Fibroblast of peridontal ligament (primary cell): Measurements from ENCODE around the gene PRKAR1B.
"Not testable (repeated sequence)": the region's sequence is repeated elsewhere in the genome, so short reads cannot be mapped to it uniquely, and the experiment has no call there.

Source experiments
- DNase-seq: peaks from one replicate; pipeline ENCODE4 v3.0.0-alpha.2; 2010; ENCODE audit errors: extremely low read depth

PRKAR1B gene

DNA sequence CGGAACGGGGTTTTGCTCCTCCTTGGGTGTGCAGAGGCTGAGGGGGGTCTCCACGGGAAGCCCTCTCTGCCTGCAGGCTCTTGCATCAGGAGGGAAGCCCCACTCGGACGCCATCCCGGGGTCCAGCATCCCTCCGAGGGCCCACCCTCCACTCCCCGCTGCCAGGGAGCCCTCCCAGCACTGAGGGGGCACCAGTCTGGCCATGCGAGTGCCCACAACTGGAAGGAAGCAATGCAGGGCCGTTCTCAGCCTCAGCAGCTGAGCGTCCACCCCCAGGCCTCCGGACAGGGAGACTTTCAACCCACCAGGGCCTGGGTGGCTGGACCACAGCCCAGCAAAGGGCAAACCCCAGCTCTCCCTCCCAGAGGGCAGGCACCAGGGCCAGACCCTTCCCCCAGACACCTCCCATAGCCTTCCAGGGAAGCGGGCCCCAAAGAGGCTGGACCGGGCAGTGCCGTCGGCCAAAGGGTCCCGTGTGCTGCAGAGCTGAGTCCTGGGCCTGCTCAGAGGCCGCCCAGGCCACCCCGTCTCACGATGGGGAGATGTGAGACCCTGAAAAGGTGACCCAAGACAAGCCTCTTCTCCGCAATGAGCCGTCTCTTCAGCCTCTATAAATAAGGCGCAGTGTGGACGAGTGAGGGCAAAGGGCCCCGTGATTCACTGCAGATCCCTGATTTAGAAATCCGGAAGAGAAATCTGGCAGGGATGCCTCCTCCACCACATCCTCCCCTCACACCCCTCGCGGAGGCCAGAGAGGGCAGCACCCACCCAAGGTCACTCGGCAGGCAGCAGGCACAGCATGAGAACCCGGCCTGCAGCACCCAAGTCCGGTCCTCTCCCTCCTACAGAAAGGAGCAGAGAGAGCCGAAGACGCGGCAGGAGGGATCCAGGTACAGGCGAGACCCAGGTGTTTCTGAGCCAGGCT lies 82.4 kb downstream of the PRKAR1B start:
- DNase-seq = no peak

DNA sequence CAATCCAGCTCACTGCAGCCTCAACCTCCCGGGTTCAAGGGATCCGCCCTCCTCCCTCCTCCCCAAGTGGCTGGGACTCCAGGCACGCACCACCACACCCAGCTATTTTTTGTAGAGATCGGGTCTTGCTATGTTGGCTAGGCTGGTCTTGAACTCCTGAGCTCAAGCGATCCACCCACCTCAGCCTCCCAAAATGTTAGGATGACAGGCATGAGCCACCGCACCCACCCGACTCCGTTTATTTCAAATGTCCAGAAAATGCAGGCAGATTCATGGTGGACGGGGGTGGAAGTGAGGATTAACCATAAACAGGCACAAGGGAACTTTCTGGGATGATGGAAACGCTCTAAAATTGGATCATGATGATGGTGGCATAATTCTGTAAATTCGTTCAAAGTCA lies 85.1 kb downstream of the PRKAR1B start:
- DNase-seq = no peak

- no peak for DNase-seq
These were observed 85.8 kb downstream of the PRKAR1B start for GRCh38 chr7:641269-641671.

DNA sequence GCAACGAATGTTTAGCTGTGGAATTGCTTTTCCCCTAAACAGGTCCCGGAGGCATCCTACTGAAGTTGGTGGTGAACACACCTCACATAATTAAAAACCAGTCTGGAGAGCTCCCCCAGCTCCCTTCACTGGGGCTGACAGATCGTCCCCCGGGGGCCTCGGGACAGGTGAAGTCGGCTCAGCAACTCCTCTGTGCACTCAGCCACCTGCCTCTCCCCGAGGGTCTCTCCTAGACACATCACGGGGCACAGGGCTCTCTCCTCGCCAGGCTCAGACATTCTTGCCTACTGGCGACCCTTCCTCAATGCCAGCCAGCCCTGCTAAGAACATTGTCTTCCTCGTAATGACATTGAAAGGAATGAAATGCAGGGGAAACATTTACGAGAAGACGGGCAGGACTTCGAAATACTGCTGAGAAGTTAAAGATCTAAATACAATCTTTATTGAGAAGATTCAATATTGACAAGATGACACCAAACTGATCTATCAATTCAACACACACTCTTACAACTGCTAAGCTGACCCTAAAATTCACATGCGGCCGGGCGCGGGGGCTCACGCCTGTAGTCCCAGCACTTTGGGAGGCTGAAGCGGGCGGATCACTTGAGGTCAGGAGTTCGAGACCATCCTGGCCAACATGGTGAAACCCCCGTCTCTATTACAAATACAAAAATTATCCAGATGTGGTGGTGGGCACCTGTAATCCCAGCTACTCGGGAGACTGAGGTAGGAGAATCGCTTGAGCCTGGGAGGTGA lies 88.6 kb downstream of the PRKAR1B start:
- DNase-seq = no peak

GRCh38 chr7:637826-638225 lies 89.3 kb downstream of the PRKAR1B start:
- no peak for DNase-seq

- DNase-seq = no peak
These were observed 90.7 kb downstream of the PRKAR1B start for GRCh38 chr7:636396-636795.

GRCh38 chr7:635687-636382 lies 91.2 kb downstream of the PRKAR1B start:
- not testable (repeated sequence) for DNase-seq

DNA sequence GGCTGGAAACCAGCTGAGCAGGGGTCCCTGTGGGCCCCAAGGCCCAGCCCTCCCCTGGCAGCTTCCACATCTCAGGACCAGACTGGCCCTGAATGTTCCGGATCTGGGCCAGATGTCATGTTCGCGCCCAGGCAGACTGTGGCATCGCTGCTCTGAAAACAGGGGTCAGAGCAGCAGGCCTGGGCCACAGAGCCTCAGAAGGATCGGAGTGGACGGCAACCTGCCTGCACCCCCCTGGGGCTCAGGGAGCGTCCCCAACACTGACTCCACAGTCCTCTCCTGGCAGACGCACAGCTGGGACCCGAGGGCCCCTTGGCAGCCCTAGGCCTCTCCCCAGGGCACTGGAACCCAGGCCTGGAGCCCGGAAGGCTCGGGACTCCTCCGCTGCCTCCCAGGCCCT lies 91.9 kb downstream of the PRKAR1B start:
- DNase-seq = no peak

DNA sequence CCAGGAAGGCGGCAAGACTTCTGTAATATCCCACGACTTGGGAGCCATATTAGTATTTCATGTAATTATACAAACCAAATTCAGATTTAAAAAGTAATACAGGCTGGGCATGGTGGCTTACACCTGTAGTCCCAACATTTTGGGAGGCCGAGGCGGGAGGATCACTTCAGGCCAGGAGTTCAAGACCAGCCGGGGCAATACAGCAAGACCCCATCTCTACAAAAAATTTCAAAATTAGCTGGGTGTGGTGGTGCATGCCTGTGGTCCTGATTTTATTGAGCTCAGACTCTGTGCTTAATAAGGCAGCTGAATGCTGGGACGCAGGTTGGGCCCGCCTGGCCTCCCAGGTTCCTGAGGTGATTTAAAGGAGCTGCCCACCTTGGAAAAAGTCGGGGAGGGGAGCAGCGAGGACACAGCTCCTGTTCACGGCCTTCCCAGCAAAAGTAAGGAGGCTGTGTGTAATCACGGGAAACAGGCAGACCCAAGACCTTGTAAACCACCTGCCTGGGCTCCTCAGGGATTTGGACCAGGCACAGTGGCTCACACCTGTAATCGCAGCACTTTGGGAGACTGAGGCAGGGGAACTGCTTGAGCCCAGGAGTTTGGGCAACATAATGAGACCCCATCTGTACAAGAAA lies 93.6 kb downstream of the PRKAR1B start:
- no peak for DNase-seq

DNA sequence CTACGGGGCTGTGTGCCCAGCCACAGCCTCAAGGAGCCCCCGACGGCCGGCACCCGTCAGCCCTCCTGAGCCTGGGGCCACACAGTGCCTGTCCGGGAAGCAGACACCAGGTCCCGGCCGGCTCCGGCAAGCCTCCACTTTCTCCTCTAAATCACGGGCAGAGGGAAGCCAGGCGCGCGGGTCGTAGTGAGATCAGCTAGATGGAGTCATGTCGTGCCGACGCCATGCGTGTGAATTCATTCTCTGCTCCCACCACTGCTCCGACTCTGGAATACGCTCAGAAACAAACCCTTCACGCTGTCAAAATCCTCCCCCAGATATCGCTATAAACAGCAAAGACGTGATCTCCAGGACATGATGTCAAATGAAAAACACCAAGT lies 94.3 kb downstream of the PRKAR1B start:
- DNase-seq = no peak

GRCh38 chr7:631964-632830 lies 94.9 kb downstream of the PRKAR1B start:
- DNase-seq = no peak

DNA sequence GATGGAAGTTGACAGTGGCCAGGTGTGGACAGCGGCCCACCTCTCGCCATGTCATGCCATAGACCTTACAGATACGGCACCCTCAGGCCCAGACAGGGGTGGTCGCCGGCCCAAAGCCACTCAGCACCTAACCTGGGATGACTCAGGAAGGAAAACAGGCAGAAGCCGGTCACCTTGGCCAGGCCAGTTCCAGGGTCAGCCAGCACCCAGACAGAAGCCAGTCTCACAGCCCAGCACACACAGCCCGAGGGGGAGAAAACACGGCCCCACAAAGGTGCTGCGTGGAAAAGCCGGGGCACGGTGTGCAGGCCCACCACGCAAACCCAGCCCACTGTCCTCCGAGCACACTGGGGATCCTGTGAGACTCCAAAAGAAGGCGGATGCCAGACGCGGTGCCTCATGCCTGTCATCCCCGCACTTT lies 95.8 kb downstream of the PRKAR1B start:
- no peak for DNase-seq

GRCh38 chr7:630539-630938 lies 96.5 kb downstream of the PRKAR1B start:
- no peak for DNase-seq

DNA sequence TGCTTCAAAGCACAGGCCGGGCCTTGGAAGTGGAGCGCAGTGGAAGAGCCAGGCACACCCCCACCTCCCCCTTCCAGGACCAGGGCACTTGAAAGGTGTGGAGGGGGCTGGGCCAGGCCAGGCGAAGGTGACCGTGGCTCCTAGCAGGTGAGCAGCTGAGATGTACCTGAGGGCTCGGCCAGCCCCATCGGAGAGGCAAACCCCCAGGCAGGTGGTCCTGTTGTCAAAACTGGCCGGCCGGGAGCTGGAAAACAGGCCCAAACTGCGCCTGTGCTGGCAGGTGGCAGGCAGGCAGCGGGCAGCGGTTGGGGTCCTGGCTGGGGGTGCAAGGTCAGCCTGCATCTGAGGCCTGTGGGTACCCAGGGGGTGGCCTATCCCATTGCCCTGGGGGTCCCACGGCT lies 97.0 kb downstream of the PRKAR1B start:
- no peak for DNase-seq

DNA sequence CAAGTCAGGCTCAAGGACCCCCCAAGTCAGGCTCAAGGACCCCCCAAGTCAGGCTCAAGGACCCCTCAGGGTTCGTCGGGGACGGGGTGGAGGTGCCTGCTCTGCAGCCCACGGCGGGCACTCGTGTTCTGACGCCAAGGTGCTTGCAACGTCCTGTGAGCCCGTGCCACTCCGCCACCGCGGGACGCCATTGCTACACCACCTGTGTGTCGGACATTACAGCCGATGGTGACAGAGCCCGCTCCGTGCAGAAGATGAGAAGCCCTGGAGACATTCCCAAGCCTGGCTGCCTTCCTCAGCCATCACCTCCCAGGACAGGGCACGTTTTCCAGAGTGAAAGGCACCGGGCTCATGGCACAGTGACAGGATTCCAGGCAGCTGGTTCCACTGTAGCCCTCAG lies 98.3 kb downstream of the PRKAR1B start:
- no peak for DNase-seq

- no peak for DNase-seq
These were observed 98.7 kb downstream of the PRKAR1B start for GRCh38 chr7:628402-628763.

GRCh38 chr7:627661-628401 lies 99.2 kb downstream of the PRKAR1B start:
- no peak for DNase-seq

- no peak for DNase-seq
These were observed 101.6 kb downstream of the PRKAR1B start for GRCh38 chr7:625376-625971.

- no peak for DNase-seq
These were observed 103.6 kb downstream of the PRKAR1B start for GRCh38 chr7:623464-623863.
